Endothelial cell of umbilical vein (primary cell): ENCODE measurements around the gene TAF1L.

ENCODE experiments used
- EZH2 ChIP-seq: IDR thresholded peaks from 2 replicates; pipeline ENCODE4 v1.6.1; 2012; ENCODE audit warnings: borderline replicate concordance, low read depth, mild to moderate bottlenecking, moderate library complexity, low read length, inconsistent platforms; ENCODE audit not compliant: severe bottlenecking
- FOS ChIP-seq: IDR thresholded peaks from 2 replicates; pipeline ENCODE4 v1.6.1; 2011; ENCODE audit warnings: mild to moderate bottlenecking, low read length, moderate library complexity, borderline replicate concordance; ENCODE audit not compliant: insufficient read depth
- GATA2 ChIP-seq: IDR thresholded peaks from 2 replicates; pipeline ENCODE4 v1.7.0; 2011; ENCODE audit warnings: low read depth, mild to moderate bottlenecking, moderate library complexity, mixed read lengths, low read length; ENCODE audit not compliant: insufficient read length, insufficient read depth
- JUN ChIP-seq: IDR thresholded peaks from 2 replicates; pipeline ENCODE4 v1.6.1; 2011; ENCODE audit warnings: borderline replicate concordance, low read depth; ENCODE audit not compliant: insufficient read length, insufficient read depth
- POLR2A ChIP-seq: IDR thresholded peaks from 2 replicates; pipeline ENCODE4 v1.6.1; 2012; ENCODE audit warnings: low read depth, mild to moderate bottlenecking, control low read depth, low read length
- POLR2AphosphoS5 ChIP-seq: IDR thresholded peaks from 2 replicates; pipeline ENCODE4 v1.6.1; 2012; ENCODE audit warnings: low read depth, mild to moderate bottlenecking, control low read depth, low read length, moderate library complexity; ENCODE audit not compliant: insufficient read depth
- TF ChIP-seq, protein P1 (sequence below), 2 donors: IDR thresholded peaks; 1 replicate in 1 of 2; 2 replicates in 1 of 2; pipeline ENCODE4 v1.5.1; 2011; ENCODE audit warnings: low read length in 2 of 2, mild to moderate bottlenecking in 2 of 2, moderate library complexity in 2 of 2, control low read depth in 1 of 2, inconsistent platforms in 1 of 2, low read depth in 1 of 2; ENCODE audit not compliant: insufficient read depth in 1 of 2; ENCODE audit errors: extremely low read depth in 1 of 2

DNA sequence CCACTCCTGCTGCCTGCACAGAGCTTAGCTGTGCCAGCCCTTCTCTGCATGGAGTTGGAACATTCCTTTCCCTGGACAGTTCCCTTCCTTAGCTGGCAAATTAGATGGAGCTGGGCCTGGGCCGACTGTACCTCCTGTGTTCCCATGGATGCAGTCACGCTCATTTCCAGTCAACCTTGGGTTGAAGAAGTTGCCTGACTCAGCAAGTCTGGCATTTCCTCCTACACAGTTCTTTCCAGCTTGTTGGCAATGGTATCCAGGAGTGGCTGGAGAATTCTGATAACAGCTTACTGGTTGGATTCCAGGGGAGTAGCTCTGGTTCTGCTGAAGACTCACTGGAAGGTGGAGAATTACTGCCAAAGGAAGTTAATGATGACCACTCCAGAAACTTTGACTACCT is 9.2 kb upstream of the TAF1L start:
- TF ChIP-seq EZH2, result no peak
- no peak for TF ChIP-seq FOS
- TF ChIP-seq, protein P1, sequence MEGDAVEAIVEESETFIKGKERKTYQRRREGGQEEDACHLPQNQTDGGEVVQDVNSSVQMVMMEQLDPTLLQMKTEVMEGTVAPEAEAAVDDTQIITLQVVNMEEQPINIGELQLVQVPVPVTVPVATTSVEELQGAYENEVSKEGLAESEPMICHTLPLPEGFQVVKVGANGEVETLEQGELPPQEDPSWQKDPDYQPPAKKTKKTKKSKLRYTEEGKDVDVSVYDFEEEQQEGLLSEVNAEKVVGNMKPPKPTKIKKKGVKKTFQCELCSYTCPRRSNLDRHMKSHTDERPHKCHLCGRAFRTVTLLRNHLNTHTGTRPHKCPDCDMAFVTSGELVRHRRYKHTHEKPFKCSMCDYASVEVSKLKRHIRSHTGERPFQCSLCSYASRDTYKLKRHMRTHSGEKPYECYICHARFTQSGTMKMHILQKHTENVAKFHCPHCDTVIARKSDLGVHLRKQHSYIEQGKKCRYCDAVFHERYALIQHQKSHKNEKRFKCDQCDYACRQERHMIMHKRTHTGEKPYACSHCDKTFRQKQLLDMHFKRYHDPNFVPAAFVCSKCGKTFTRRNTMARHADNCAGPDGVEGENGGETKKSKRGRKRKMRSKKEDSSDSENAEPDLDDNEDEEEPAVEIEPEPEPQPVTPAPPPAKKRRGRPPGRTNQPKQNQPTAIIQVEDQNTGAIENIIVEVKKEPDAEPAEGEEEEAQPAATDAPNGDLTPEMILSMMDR (IDR thresholded peaks at IDR 0.05; ENCODE audit: extremely low read depth in 1 of 2, insufficient read depth in 1 of 2, low read depth in 1 of 2, low read length in 2 of 2), result no peak
- peak; percentile 30 for TF ChIP-seq POLR2AphosphoS5
- no peak for TF ChIP-seq JUN
- TF ChIP-seq GATA2, result no peak
- TF ChIP-seq POLR2A, result no peak
